ENCODE results near the gene LILRB2.
"Not testable (repeated sequence)": the region's sequence is repeated elsewhere in the genome, so short reads cannot be mapped to it uniquely, and the experiment has no call there.

- TF ChIP-seq, protein P1, sequence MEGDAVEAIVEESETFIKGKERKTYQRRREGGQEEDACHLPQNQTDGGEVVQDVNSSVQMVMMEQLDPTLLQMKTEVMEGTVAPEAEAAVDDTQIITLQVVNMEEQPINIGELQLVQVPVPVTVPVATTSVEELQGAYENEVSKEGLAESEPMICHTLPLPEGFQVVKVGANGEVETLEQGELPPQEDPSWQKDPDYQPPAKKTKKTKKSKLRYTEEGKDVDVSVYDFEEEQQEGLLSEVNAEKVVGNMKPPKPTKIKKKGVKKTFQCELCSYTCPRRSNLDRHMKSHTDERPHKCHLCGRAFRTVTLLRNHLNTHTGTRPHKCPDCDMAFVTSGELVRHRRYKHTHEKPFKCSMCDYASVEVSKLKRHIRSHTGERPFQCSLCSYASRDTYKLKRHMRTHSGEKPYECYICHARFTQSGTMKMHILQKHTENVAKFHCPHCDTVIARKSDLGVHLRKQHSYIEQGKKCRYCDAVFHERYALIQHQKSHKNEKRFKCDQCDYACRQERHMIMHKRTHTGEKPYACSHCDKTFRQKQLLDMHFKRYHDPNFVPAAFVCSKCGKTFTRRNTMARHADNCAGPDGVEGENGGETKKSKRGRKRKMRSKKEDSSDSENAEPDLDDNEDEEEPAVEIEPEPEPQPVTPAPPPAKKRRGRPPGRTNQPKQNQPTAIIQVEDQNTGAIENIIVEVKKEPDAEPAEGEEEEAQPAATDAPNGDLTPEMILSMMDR (IDR thresholded peaks at IDR 0.05): not testable (repeated sequence)
- TF ChIP-seq ZFX (IDR thresholded peaks at IDR 0.05; ENCODE audit: borderline replicate concordance): not testable (repeated sequence)
Observed at GRCh38 chr19:54240372-54241336, 40.3 kb downstream of the LILRB2 start.

All from 22Rv1 (cell line).